Measurements from ENCODE around the gene MME. TPM values are rescaled to one million over a fixed set of nuclear protein-coding genes. Genes with fewer than 3 reads are reported as not detected.

Gene MME
- total and polyA plus RNA-seq, 10 of the 15 experiments (the other 5 are each of a cell fraction or from before 2014, with no cell fraction given): under 0.01 to 0.23 (median 0.09) TPM; not detected in 3

DNA sequence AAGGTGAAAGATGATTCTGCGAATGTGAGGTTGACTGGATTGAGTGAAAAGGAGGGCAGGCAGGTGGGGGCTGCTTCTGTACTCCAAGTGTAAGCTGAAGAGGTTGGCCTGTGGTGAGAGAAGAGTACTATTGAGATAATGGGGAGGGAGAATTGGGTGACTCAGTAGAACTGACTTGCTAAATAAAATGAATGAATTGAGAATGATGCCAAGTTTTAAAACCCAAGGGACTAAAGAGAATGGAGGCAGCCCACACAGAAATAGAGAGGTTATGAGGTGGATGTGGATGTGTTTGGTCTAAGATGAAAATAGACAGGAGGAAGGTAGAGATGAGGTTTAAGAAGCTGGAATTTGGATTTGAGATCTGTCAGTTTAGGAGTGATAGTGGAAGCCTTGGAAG is 5.9 kb downstream of the MME start:
- H3K27me3 ChIP-seq (replicated peaks in 1 of 2; ENCODE audit: control insufficient read depth in 2 of 2, insufficient read depth in 2 of 2, low read length in 1 of 2): peaks cover 0 to 2% of the 10 kb centered on the region in 2 experiments; a peak in 1 of 4 replicates
- H3K4me1 ChIP-seq (ENCODE audit: control insufficient read depth, insufficient read depth, low read length): no peaks in the 10 kb centered on the region
- no TSS peak for BruUV-seq (replicated peaks)
- no peak for ATAC-seq
- POLR2A ChIA-PET: no interaction called here
- RAD21 ChIA-PET (ENCODE audit: unreplicated experiment): no interaction called here
- no peak overlapping the region for H3K4me2 ChIP-seq (ENCODE audit: control insufficient read depth, insufficient read depth)
- H3K9me3 ChIP-seq (replicated peaks; ENCODE audit: control insufficient read depth, insufficient read depth, low read length): no peaks in the 10 kb centered on the region
- no peak overlapping the region for H2AFZ ChIP-seq (ENCODE audit: control insufficient read depth, low read depth, low read length)
- CTCF ChIA-PET: no interaction called here
- in situ Hi-C loops (cut with MboI): no loop called here
- H3K27ac ChIP-seq (ENCODE audit: control insufficient read depth, insufficient read depth): no peak overlapping the region
- TF ChIP-seq, protein P1, sequence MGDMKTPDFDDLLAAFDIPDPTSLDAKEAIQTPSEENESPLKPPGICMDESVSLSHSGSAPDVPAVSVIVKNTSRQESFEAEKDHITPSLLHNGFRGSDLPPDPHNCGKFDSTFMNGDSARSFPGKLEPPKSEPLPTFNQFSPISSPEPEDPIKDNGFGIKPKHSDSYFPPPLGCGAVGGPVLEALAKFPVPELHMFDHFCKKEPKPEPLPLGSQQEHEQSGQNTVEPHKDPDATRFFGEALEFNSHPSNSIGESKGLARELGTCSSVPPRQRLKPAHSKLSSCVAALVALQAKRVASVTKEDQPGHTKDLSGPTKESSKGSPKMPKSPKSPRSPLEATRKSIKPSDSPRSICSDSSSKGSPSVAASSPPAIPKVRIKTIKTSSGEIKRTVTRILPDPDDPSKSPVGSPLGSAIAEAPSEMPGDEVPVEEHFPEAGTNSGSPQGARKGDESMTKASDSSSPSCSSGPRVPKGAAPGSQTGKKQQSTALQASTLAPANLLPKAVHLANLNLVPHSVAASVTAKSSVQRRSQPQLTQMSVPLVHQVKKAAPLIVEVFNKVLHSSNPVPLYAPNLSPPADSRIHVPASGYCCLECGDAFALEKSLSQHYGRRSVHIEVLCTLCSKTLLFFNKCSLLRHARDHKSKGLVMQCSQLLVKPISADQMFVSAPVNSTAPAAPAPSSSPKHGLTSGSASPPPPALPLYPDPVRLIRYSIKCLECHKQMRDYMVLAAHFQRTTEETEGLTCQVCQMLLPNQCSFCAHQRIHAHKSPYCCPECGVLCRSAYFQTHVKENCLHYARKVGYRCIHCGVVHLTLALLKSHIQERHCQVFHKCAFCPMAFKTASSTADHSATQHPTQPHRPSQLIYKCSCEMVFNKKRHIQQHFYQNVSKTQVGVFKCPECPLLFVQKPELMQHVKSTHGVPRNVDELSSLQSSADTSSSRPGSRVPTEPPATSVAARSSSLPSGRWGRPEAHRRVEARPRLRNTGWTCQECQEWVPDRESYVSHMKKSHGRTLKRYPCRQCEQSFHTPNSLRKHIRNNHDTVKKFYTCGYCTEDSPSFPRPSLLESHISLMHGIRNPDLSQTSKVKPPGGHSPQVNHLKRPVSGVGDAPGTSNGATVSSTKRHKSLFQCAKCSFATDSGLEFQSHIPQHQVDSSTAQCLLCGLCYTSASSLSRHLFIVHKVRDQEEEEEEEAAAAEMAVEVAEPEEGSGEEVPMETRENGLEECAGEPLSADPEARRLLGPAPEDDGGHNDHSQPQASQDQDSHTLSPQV (IDR thresholded peaks at IDR 0.05): no peak
- TF ChIP-seq CREM (IDR thresholded peaks at IDR 0.05; ENCODE audit: low read depth) (no peak), TCF3 (IDR thresholded peaks at IDR 0.05; ENCODE audit: borderline replicate concordance, insufficient read depth, low read depth, low read length) (no peak), NR2F1 (conservative IDR thresholded peaks at IDR 0.05) (no peak), CREB1 (IDR thresholded peaks at IDR 0.05; ENCODE audit: low read depth) (no peak)
- TF ChIP-seq, protein P2, sequence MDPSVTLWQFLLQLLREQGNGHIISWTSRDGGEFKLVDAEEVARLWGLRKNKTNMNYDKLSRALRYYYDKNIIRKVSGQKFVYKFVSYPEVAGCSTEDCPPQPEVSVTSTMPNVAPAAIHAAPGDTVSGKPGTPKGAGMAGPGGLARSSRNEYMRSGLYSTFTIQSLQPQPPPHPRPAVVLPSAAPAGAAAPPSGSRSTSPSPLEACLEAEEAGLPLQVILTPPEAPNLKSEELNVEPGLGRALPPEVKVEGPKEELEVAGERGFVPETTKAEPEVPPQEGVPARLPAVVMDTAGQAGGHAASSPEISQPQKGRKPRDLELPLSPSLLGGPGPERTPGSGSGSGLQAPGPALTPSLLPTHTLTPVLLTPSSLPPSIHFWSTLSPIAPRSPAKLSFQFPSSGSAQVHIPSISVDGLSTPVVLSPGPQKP (IDR thresholded peaks at IDR 0.05; ENCODE audit: low read depth, low read length): no peak
- no peak for FAIRE-seq
- SMC1A ChIA-PET (ENCODE audit: uncharacterized antibody, unreplicated experiment): no interaction called here
- no peaks in the 10 kb centered on the region for H3K36me3 ChIP-seq (ENCODE audit: control insufficient read depth in 2 of 2, insufficient read depth in 2 of 2, low read length in 1 of 2)
- H3K79me2 ChIP-seq (ENCODE audit: control insufficient read depth, insufficient read depth, low read length): no peaks in the 10 kb centered on the region
- DNase-seq (ENCODE audit: low read depth, low spot score): no peak
- no peak overlapping the region for H3K9ac ChIP-seq (ENCODE audit: control insufficient read depth, insufficient read depth, low read length)
- no peaks in the 10 kb centered on the region for H4K20me1 ChIP-seq (ENCODE audit: control insufficient read depth, insufficient read depth)
- H3K4me3 ChIP-seq: no peak overlapping the region
- 29% methylated on average over 1 of the region's 1 CpG for WGBS (ENCODE audit: insufficient coverage, insufficient replicate concordance, low lambda C conversion rate, missing lambda C conversion rate)
- intact Hi-C loops (cut with micrococcal nuclease; ENCODE audit: unreplicated experiment): no loop called here

Data from GM12878 (cell line).